K562 (cell line): ENCODE measurements around the gene MCCC1. TPM values are rescaled to one million over a fixed set of nuclear protein-coding genes. Genes with fewer than 3 reads are reported as not detected.
A peak's percentile ranks its signal among the peaks of the same experiment; 100 is the strongest.

Source experiments
- ATAC-seq: fragments of 200-7000 bp; cut with Tn5 transposase; 3 replicates; pipeline ENCODE4 v1.9.1; 2020; ENCODE audit warnings: moderate library complexity
- BruUV-seq: library from RNA; stranded (reverse); fragments of 400-500 nt; replicated peaks from 2 replicates; lab custom pipeline; 2021; lab: Mats Ljungman, UMichigan
- CTCF ChIA-PET: fragments of 300-600 bp; formaldehyde crosslinking; extraction: SDS; loops from one replicate; lab custom pipeline; 2021; ENCODE audit warnings: low intra/inter-chr PET ratio; lab: Yijun Ruan, JAX
- POLR2A ChIA-PET: fragments of 300-600, 350-650 bp; sonication (Branson Sonifier 250); formaldehyde crosslinking; extraction: SDS; loops from one replicate; lab custom pipeline; 2021; ENCODE audit warnings: antibody characterized with exemption, inconsistent platforms; lab: Yijun Ruan, JAX
- DNase-seq, 4 experiments: peaks; one replicate each; pipeline versions ENCODE4 v3.0.0 to v3.0.0-alpha.2; 2011 to 2018; ENCODE audit warnings: low spot score in 3 of 4, mixed read lengths in 3 of 4; ENCODE audit errors: extremely low read depth in 1 of 4
- FAIRE-seq: peaks from 2 replicates; lab custom pipeline; 2011; peaks lifted over from hg19 to GRCh38; lab: Jason Lieb, UNC
- H2AFZ ChIP-seq: 2 replicates; pipeline ENCODE4 v1.6.0; 2011; ENCODE audit warnings: low read depth, low read length, control low read depth, inconsistent platforms
- H3K27ac ChIP-seq: fragments of 200-600 bp; 3 replicates; pipeline ENCODE4 v1.8.0; 2011; ENCODE audit warnings: low read depth, mild to moderate bottlenecking, control low read depth, inconsistent platforms, low read length, moderate library complexity, mixed read lengths; ENCODE audit errors: extremely low read depth
- H3K27me3 ChIP-seq, 2 experiments: fragments of 300-600 bp in 1 of 2; 2 replicates in 1 of 2; 3 replicates in 1 of 2; pipeline versions ENCODE4 v1.6.0 to v1.8.0; 2011; ENCODE audit warnings: inconsistent platforms in 2 of 2, low read length in 2 of 2, mild to moderate bottlenecking in 1 of 2, mixed read lengths in 1 of 2, moderate library complexity in 1 of 2; ENCODE audit not compliant: control insufficient read depth in 2 of 2, insufficient read depth in 2 of 2
- H3K36me3 ChIP-seq: fragments of 300-600 bp; 3 replicates; pipeline ENCODE4 v1.8.0; 2011; ENCODE audit warnings: mild to moderate bottlenecking, low read length, inconsistent platforms; ENCODE audit not compliant: control insufficient read depth, insufficient read depth
- H3K4me1 ChIP-seq, 2 experiments: fragments of 200-600 bp in 1 of 2; replicated peaks in 1 of 2; 2 replicates in 1 of 2; 3 replicates in 1 of 2; pipeline versions ENCODE4 v1.5.1 to v1.8.0; 2011; ENCODE audit warnings: inconsistent platforms in 2 of 2, low read length in 2 of 2, mild to moderate bottlenecking in 1 of 2, mixed read lengths in 1 of 2, moderate library complexity in 1 of 2; ENCODE audit not compliant: control insufficient read depth in 2 of 2, insufficient read depth in 2 of 2
- H3K4me2 ChIP-seq: 2 replicates; pipeline ENCODE4 v1.6.1; 2011; ENCODE audit warnings: low read length, control low read depth, inconsistent platforms, mixed read lengths; ENCODE audit not compliant: insufficient read depth
- H3K4me3 ChIP-seq: fragments of 200-600 bp; sonication (generic), shearing (Covaris generic); 2 replicates; pipeline ENCODE4 v1.5.1; 2016; ENCODE audit warnings: control low read depth, inconsistent platforms
- H3K79me2 ChIP-seq: fragments of 200-600 bp; 3 replicates; pipeline ENCODE4 v1.8.0; 2011; ENCODE audit warnings: low read length, inconsistent platforms; ENCODE audit not compliant: control insufficient read depth, insufficient read depth
- H3K9ac ChIP-seq, 2 experiments: 2 replicates each; pipeline versions ENCODE4 v1.6.0 to v1.6.1; 2011; ENCODE audit warnings: low read depth in 2 of 2, low read length in 2 of 2, control low read depth in 1 of 2, inconsistent platforms in 1 of 2, mild to moderate bottlenecking in 1 of 2, mixed read lengths in 1 of 2; ENCODE audit not compliant: insufficient read depth in 1 of 2
- H3K9me1 ChIP-seq: one replicate; pipeline ENCODE4 v1.6.0; 2011; ENCODE audit warnings: inconsistent platforms, mild to moderate bottlenecking, low read length, moderate library complexity; ENCODE audit not compliant: control insufficient read depth, insufficient read depth
- H3K9me3 ChIP-seq: replicated peaks from 2 replicates; pipeline ENCODE4 v1.5.1; 2011; ENCODE audit warnings: low read depth, low read length, inconsistent platforms; ENCODE audit not compliant: control insufficient read depth, insufficient read depth
- H4K20me1 ChIP-seq: replicated peaks from 2 replicates; pipeline ENCODE4 v1.6.1; 2011; ENCODE audit warnings: low read length, inconsistent platforms, mixed read lengths; ENCODE audit not compliant: control insufficient read depth, insufficient read depth
- CBX1 ChIP-seq: sonication (generic); IDR thresholded peaks from 2 replicates; pipeline ENCODE4 v1.6.1; 2016; ENCODE audit warnings: antibody characterized with exemption, low read depth, mild to moderate bottlenecking
- E2F5 ChIP-seq: sonication (generic); formaldehyde crosslinking; IDR thresholded peaks from 2 replicates; pipeline ENCODE4 v1.8.0; 2022; ENCODE audit warnings: mild to moderate bottlenecking, missing genetic modification reagents
- FOSL1 ChIP-seq: fragments of 200-800 bp; sonication (Bioruptor generic); conservative IDR thresholded peaks from 2 replicates; pipeline ENCODE4 v1.6.1; 2016; ENCODE audit warnings: missing genetic modification characterization, missing compliant biosample characterization
- HSF4 ChIP-seq: fragments of 250-450 bp; sonication (Bioruptor Pico); IDR thresholded peaks from 2 replicates; pipeline ENCODE4 v2.1.2; 2022; ENCODE audit warnings: mild to moderate bottlenecking, moderate library complexity, borderline replicate concordance
- POU5F1 ChIP-seq: fragments of 150-350 bp; IDR thresholded peaks from 2 replicates; pipeline ENCODE4 v1.6.1; 2014; ENCODE audit warnings: borderline replicate concordance, low read length, low read depth, mild to moderate bottlenecking; ENCODE audit not compliant: partially characterized antibody
- PYGO2 ChIP-seq: fragments of 450-650 bp; IDR thresholded peaks from 2 replicates; pipeline ENCODE4 v1.6.1; 2016; ENCODE audit warnings: mild to moderate bottlenecking, missing genetic modification characterization, moderate library complexity, missing compliant biosample characterization
- ZNF407 ChIP-seq: fragments of 450-650 bp; IDR thresholded peaks from 2 replicates; pipeline ENCODE4 v1.6.1; 2016; ENCODE audit warnings: low read depth
- ZNF668 ChIP-seq: fragments of 250-450 bp; sonication (Bioruptor Pico); IDR thresholded peaks from 2 replicates; pipeline ENCODE4 v1.8.0; 2022; ENCODE audit warnings: mild to moderate bottlenecking, inconsistent platforms
- WGBS: fragments of 100-300 bp; shearing (Covaris generic); methylation state at CpG from one replicate; pipeline ENCODE4 v1.1.6; 2016; ENCODE audit warnings: low coverage, mixed read lengths; ENCODE audit not compliant: insufficient coverage; ENCODE audit errors: missing lambda C conversion rate; 5-methylcytosine and 5-hydroxymethylcytosine counted together
- in situ Hi-C: fragments of 300-500 bp; cut with MboI; formaldehyde crosslinking; loops from 4 replicates; pipeline ENCODE4 v1.15.0; 2018; ENCODE audit warnings: inconsistent platforms, mixed read lengths
- intact Hi-C: fragments of 100-400 bp; cut with micrococcal nuclease; formaldehyde crosslinking; loops from 2 replicates; pipeline ENCODE4 v1.14.2; 2022
- polyA plus RNA-seq, 8 experiments: library from polyadenylated mRNA; depleted of rRNA in 4 of 8; stranded (reverse) in 5 of 8; unstranded in 3 of 8; fragments of >200 nt; fragmentation: Nextera tagmentation in 2 of 8; fragmentation: Illumina TruSeq in 1 of 8; extraction: Ambion mirVana in 2 of 8; extraction: Trizol in 1 of 8; gene quantifications; 2 replicates each; pipeline versions ENCODE4 v1.2.1 to v1.2.3, GENCODE V29; 2011 to 2014; ENCODE audit warnings: inconsistent platforms in 1 of 8, missing spikeins in 1 of 8
- total RNA-seq, 7 experiments: library from RNA; depleted of rRNA in 6 of 7; stranded (reverse); fragments of >200 nt in 6 of 7; fragmentation: Illumina TruSeq in 2 of 7; extraction: Trizol in 2 of 7; gene quantifications; 2 replicates each; pipeline versions ENCODE4 v1.2.1 to v1.2.3, GENCODE V29; 2011 to 2021; ENCODE audit warnings: low replicate concordance in 1 of 7

Gene MCCC1
- total and polyA plus RNA-seq, 9 of the 15 experiments (the other 6 are each of a cell fraction or from before 2014, with no cell fraction given): 13.7 to 26.9 (median 23.0) TPM

GRCh38 chr3:183073839-183074238 is 25.5 kb downstream of the MCCC1 start:
- peak; percentile 62 for FAIRE-seq
- H3K36me3 ChIP-seq: peaks cover 19% of the 10 kb centered on the region

GRCh38 chr3:183070892-183071291 is 28.4 kb downstream of the MCCC1 start:
- BruUV-seq: no TSS peak
- FAIRE-seq (no peak), ATAC-seq (no peak), DNase-seq (no peak)
- H3K9ac ChIP-seq: no peak overlapping the region
- H3K4me2 ChIP-seq: no peak overlapping the region
- 89% methylated on average over 6 of the region's 6 CpGs for WGBS
- no peaks in the 10 kb centered on the region for H4K20me1 ChIP-seq
- H3K4me1 ChIP-seq: peaks cover 0 to 3% of the 10 kb centered on the region in 2 experiments; a peak in 2 of 5 replicates
- POLR2A ChIA-PET: no interaction called here
- H3K36me3 ChIP-seq: peaks cover 17% of the 10 kb centered on the region
- no peak overlapping the region for H3K4me3 ChIP-seq
- CTCF ChIA-PET: no interaction called here
- H3K9me3 ChIP-seq: no peaks in the 10 kb centered on the region
- in situ Hi-C loops (no loop called here), intact Hi-C loops (no loop called here)
- no peak overlapping the region for H3K27ac ChIP-seq
- H2AFZ ChIP-seq: no peak overlapping the region
- H3K9me1 ChIP-seq: no peaks in the 10 kb centered on the region
- no peaks in the 10 kb centered on the region for H3K79me2 ChIP-seq
- H3K27me3 ChIP-seq: no peaks in the 10 kb centered on the region
- TF ChIP-seq HSF4 (CRISPR knock-in tag) (no peak), PYGO2 (tag) (no peak), POU5F1 (no peak), ZNF407 (no peak), E2F5 (no peak), CBX1 (no peak)

More at GRCh38 chr3:183073839-183074238, 25.5 kb downstream of the MCCC1 start:
- in situ Hi-C loops: no loop called here
- Histone ChIP-seq H3K27ac (no peak overlapping the region), H3K4me2 (no peak overlapping the region), H3K9me3 (no peaks in the 10 kb centered on the region), H2AFZ (no peak overlapping the region), H3K9ac (no peak overlapping the region), H3K4me1 (peaks cover 0 to 3% of the 10 kb centered on the region in 2 experiments; a peak in 2 of 5 replicates)
- DNase-seq (peak in 1 of 4 experiments; percentile 13), ATAC-seq (peak; percentile 53)
- 29% methylated on average over 5 of the region's 5 CpGs for WGBS
- BruUV-seq: no TSS peak
- TF ChIP-seq FOSL1 (tag): 0 out of 2 replicates have a peak, but pooled peaks have one; percentile 18
- TF ChIP-seq ZNF668: no peak
- TF ChIP-seq, all 486 proteins: peak for 1
- H4K20me1 ChIP-seq: no peaks in the 10 kb centered on the region
- no peak overlapping the region for H3K4me3 ChIP-seq
- H3K9me1 ChIP-seq: no peaks in the 10 kb centered on the region
- intact Hi-C loops: no loop called here
- no peaks in the 10 kb centered on the region for H3K79me2 ChIP-seq
- ChIA-PET CTCF (no interaction called here), POLR2A (no interaction called here)
- H3K27me3 ChIP-seq: no peaks in the 10 kb centered on the region
